A549 (cell line): ENCODE data around the gene ZFHX2.

ENCODE experiments used
- CTCF ChIP-seq: fragments of >200 bp; sonication (Bioruptor Twin); formaldehyde crosslinking; IDR thresholded peaks from 3 replicates; pipeline ENCODE4 v1.5.1; 2016
- EP300 ChIP-seq, 2 experiments: fragments of >200 bp; sonication (Bioruptor Twin); formaldehyde crosslinking; IDR thresholded peaks; 2 replicates in 1 of 2; 3 replicates in 1 of 2; pipeline ENCODE4 v1.6.1; 2016 to 2017
- HOXA7 ChIP-seq: fragments of 250-450 bp; sonication (Bioruptor Pico); IDR thresholded peaks from 2 replicates; pipeline ENCODE4 v1.5.0; 2020; ENCODE audit warnings: mild to moderate bottlenecking, moderate library complexity
- POLR2A ChIP-seq: IDR thresholded peaks from 2 replicates; pipeline ENCODE4 v1.6.1; 2012; ENCODE audit warnings: mild to moderate bottlenecking, low read length
- RCOR1 ChIP-seq: fragments of 150-350 bp; IDR thresholded peaks from 2 replicates; pipeline ENCODE4 v1.6.1; 2014; ENCODE audit warnings: antibody characterized with exemption, low read length, low read depth
- REST ChIP-seq: fragments of 200-600 bp; sonication (generic); IDR thresholded peaks from 2 replicates; pipeline ENCODE4 v1.6.1; 2016; ENCODE audit warnings: antibody characterized with exemption, mild to moderate bottlenecking, moderate library complexity
- RFX5 ChIP-seq: fragments of 450-650 bp; IDR thresholded peaks from 2 replicates; pipeline ENCODE4 v1.7.1; 2014; ENCODE audit warnings: antibody characterized with exemption, mild to moderate bottlenecking, moderate library complexity
- SMC3 ChIP-seq: fragments of >200 bp; sonication (Bioruptor Twin); formaldehyde crosslinking; IDR thresholded peaks from 3 replicates; pipeline ENCODE4 v1.6.1; 2018; ENCODE audit warnings: inconsistent platforms

GRCh38 chr14:23573384-23574015 is 21.9 kb upstream of the ZFHX2 start:
- no peak for TF ChIP-seq CTCF
- no peak for TF ChIP-seq RFX5
- TF ChIP-seq HOXA7, result no peak
- no peak for TF ChIP-seq REST
- no peak for TF ChIP-seq EP300 (IDR thresholded peaks at IDR 0.05)
- no peak for TF ChIP-seq POLR2A
- no peak for TF ChIP-seq SMC3
- TF ChIP-seq RCOR1, result no peak
